RCC 7860 (cell line): ENCODE measurements around the gene MYOCOS.

Experiments used
- DNase-seq: peaks from one replicate; pipeline ENCODE4 v3.0.0-alpha.2; 2015; ENCODE audit warnings: low spot score
- FAIRE-seq: peaks from 2 replicates; lab custom pipeline; 2012; peaks lifted over from hg19 to GRCh38; lab: Jason Lieb, UNC

The MYOCOS gene

GRCh38 chr1:171623651-171624331 lies 1.7 kb downstream of the MYOCOS start:
- DNase-seq (no peak), FAIRE-seq (no peak)

- DNase-seq (no peak), FAIRE-seq (no peak)
Observed at GRCh38 chr1:171625225-171625624, 3.2 kb downstream of the MYOCOS start.

- DNase-seq (no peak), FAIRE-seq (no peak)
Observed at GRCh38 chr1:171627020-171627419, 5.0 kb downstream of the MYOCOS start.

- FAIRE-seq: no peak
- DNase-seq: no peak
Observed at GRCh38 chr1:171628225-171628624, 6.2 kb downstream of the MYOCOS start.

GRCh38 chr1:171635661-171636060 lies 13.6 kb downstream of the MYOCOS start:
- DNase-seq: no peak

GRCh38 chr1:171636141-171636540 lies 14.1 kb downstream of the MYOCOS start:
- FAIRE-seq: no peak
- DNase-seq: no peak

More at GRCh38 chr1:171635661-171636060, 13.6 kb downstream of the MYOCOS start:
- FAIRE-seq: no peak

- DNase-seq (no peak), FAIRE-seq (no peak)
Observed at GRCh38 chr1:171637928-171638576, 16.0 kb downstream of the MYOCOS start.

GRCh38 chr1:171640225-171640624 lies 18.2 kb downstream of the MYOCOS start:
- FAIRE-seq (no peak), DNase-seq (no peak)

GRCh38 chr1:171641076-171641864 lies 19.2 kb downstream of the MYOCOS start:
- FAIRE-seq: no peak
- DNase-seq: no peak

- DNase-seq: no peak
- no peak for FAIRE-seq
Observed at GRCh38 chr1:171642197-171642596, 20.2 kb downstream of the MYOCOS start.

- no peak for DNase-seq
- FAIRE-seq: no peak
Observed at GRCh38 chr1:171643156-171643555, 21.1 kb downstream of the MYOCOS start.

GRCh38 chr1:171644805-171645483 lies 22.9 kb downstream of the MYOCOS start:
- FAIRE-seq (peak; percentile 12), DNase-seq (peak; percentile 71)

GRCh38 chr1:171645553-171646248 lies 23.7 kb downstream of the MYOCOS start:
- DNase-seq: no peak
- FAIRE-seq: no peak

- FAIRE-seq: no peak
- no peak for DNase-seq
Observed at GRCh38 chr1:171646249-171646560, 24.2 kb downstream of the MYOCOS start.

- FAIRE-seq (no peak), DNase-seq (no peak)
Observed at GRCh38 chr1:171652234-171652822, 30.3 kb downstream of the MYOCOS start, which contains the start of gene MYOC. Gene MYOC (minus strand): TSS chr1:171652688. CDS start chr1:171652611, 77 bp downstream.

GRCh38 chr1:171653796-171654195 lies 31.8 kb downstream of the MYOCOS start:
- FAIRE-seq: no peak
- DNase-seq: no peak

GRCh38 chr1:171654201-171654941 lies 32.3 kb downstream of the MYOCOS start:
- FAIRE-seq (no peak), DNase-seq (no peak)

- DNase-seq (no peak), FAIRE-seq (no peak)
Observed at GRCh38 chr1:171654942-171655745, 33.1 kb downstream of the MYOCOS start.

- DNase-seq: no peak
- FAIRE-seq: no peak
Observed at GRCh38 chr1:171655746-171656116, 33.7 kb downstream of the MYOCOS start.
